Thyroid gland (tissue), 4 donors: ENCODE measurements around the gene ACTRT2. TPM values are rescaled to one million over a fixed set of nuclear protein-coding genes. Genes with fewer than 3 reads are reported as not detected.

Source experiments
- DNase-seq, 2 donors: peaks; one replicate each; pipeline ENCODE4 v3.0.0-alpha.2; 2019
- H3K27ac ChIP-seq, 3 donors: fragments of 200-600 bp; sonication (generic); 1 replicate in 2 of 3; 2 replicates in 1 of 3; pipeline ENCODE4 v1.5.1; 2016 to 2019; ENCODE audit warnings: mild to moderate bottlenecking in 1 of 3, moderate library complexity in 1 of 3
- H3K27me3 ChIP-seq: fragments of 200-600 bp; sonication (generic); one replicate; pipeline ENCODE4 v1.5.1; 2019
- H3K36me3 ChIP-seq, 2 donors: fragments of 200-600 bp; sonication (generic); one replicate each; pipeline ENCODE4 v1.5.1; 2016 to 2019
- H3K4me1 ChIP-seq, 2 donors: fragments of 200-600 bp; sonication (generic); one replicate each; pipeline ENCODE4 v1.5.1; 2017 to 2019
- H3K4me3 ChIP-seq, 3 donors: fragments of 200-600 bp; sonication (generic); replicated peaks in 1 of 3; 1 replicate in 2 of 3; 2 replicates in 1 of 3; pipeline ENCODE4 v1.5.1; 2016; ENCODE audit warnings: mild to moderate bottlenecking in 1 of 3
- H3K9me3 ChIP-seq: fragments of 200-600 bp; sonication (generic); one replicate; pipeline ENCODE4 v1.5.1; 2017
- POLR2A ChIP-seq, 2 donors: fragments of 450-650 bp; IDR thresholded peaks; one replicate each; pipeline ENCODE4 v1.6.1; 2017; ENCODE audit warnings: antibody characterized with exemption in 2 of 2, mild to moderate bottlenecking in 2 of 2, moderate library complexity in 1 of 2
- WGBS, 2 donors: methylation state at CpG; one replicate each; pipeline ENCODE4 v1.1.5; 2017; 5-methylcytosine and 5-hydroxymethylcytosine counted together
- intact Hi-C: fragments of 100-400 bp; cut with DNase I; formaldehyde crosslinking; loops from one replicate; pipeline ENCODE4 v1.15.1; 2023
- total RNA-seq, 4 donors: library from RNA; depleted of rRNA; stranded (reverse); fragments of >200 nt; gene quantifications; one replicate each; pipeline ENCODE4 v1.2.3, GENCODE V29; 2016
- TF ChIP-seq, protein P1 (sequence below), 6 experiments: fragments of 200-600 bp in 3 of 6; fragments of 450-650 bp in 3 of 6; sonication (generic) in 3 of 6; IDR thresholded peaks; one replicate each; pipeline ENCODE4 v1.5.1; 2016 to 2019; ENCODE audit warnings: antibody characterized with exemption in 6 of 6, mild to moderate bottlenecking in 2 of 6, inconsistent platforms in 1 of 6, moderate library complexity in 1 of 6

ACTRT2 gene
- total RNA-seq, 4 donors from 2014 or later, result 0.67 TPM; not detected in 3

DNA sequence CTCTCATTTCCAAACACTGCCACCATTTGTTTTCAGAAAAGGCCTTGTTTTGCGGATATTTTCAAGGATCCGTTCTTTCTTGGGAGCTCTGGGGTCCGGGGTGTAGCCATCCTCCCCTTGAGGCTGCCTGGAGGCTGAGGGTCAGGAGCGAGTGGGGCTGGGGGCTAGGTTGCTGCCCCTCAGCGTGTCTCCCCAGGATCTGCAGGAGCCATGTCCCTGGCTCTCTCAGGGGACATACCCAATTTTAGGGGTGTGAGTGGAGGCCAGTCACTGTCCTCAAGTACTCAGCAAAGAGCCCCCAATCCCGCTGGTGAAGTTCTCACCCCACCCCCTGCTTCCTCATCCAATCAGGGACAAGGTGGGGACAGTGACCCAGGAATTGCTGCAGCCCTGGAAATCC, 32.7 kb downstream of the ACTRT2 start:
- Histone ChIP-seq H3K9me3 (no peaks in the 10 kb centered on the region), H3K36me3 (no peaks in the 10 kb centered on the region), H3K27ac (no peak overlapping the region), H3K27me3 (no peaks in the 10 kb centered on the region), H3K4me3 (no peak overlapping the region), H3K4me1 (no peaks in the 10 kb centered on the region)
- no peak for DNase-seq
- intact Hi-C loops, result no loop called here
- no peak for TF ChIP-seq POLR2A (IDR thresholded peaks at IDR 0.05)
- TF ChIP-seq, protein P1, sequence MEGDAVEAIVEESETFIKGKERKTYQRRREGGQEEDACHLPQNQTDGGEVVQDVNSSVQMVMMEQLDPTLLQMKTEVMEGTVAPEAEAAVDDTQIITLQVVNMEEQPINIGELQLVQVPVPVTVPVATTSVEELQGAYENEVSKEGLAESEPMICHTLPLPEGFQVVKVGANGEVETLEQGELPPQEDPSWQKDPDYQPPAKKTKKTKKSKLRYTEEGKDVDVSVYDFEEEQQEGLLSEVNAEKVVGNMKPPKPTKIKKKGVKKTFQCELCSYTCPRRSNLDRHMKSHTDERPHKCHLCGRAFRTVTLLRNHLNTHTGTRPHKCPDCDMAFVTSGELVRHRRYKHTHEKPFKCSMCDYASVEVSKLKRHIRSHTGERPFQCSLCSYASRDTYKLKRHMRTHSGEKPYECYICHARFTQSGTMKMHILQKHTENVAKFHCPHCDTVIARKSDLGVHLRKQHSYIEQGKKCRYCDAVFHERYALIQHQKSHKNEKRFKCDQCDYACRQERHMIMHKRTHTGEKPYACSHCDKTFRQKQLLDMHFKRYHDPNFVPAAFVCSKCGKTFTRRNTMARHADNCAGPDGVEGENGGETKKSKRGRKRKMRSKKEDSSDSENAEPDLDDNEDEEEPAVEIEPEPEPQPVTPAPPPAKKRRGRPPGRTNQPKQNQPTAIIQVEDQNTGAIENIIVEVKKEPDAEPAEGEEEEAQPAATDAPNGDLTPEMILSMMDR (IDR thresholded peaks at IDR 0.05), result no peak
- 80 to 84% methylated on average over 6 of the region's 6 CpGs for WGBS, 2 donors

DNA sequence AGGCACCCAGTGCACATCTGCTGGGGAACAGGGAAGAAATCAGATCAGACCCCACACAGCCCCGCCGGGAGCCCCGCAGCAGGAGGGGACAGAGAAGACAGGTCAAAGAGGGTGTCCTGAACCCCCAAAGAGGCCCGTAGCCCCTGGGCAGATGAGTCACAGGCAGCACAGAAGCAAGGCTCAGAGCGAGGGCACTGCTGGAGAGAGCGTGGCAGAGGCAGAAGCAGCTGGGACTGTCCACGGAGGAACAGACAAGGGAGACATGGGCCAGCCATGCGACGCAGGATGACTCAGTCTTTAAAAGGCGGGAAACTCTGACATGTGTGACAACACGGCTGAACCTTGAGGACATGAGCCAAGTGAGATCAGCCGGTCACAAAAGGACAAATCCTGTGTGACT, 33.2 kb downstream of the ACTRT2 start:
- Histone ChIP-seq H3K36me3 (no peaks in the 10 kb centered on the region), H3K27me3 (no peaks in the 10 kb centered on the region), H3K4me3 (no peak overlapping the region), H3K4me1 (no peaks in the 10 kb centered on the region), H3K27ac (no peak overlapping the region), H3K9me3 (no peaks in the 10 kb centered on the region)
- WGBS, 2 donors, result 87 to 89% methylated on average over 12 of the region's 12 CpGs
- intact Hi-C loops, result no loop called here
- TF ChIP-seq, protein P1 (IDR thresholded peaks at IDR 0.05), result no peak
- no peak for TF ChIP-seq POLR2A (IDR thresholded peaks at IDR 0.05)
- DNase-seq, result peak in 1 of 2 donors; percentile 1

DNA sequence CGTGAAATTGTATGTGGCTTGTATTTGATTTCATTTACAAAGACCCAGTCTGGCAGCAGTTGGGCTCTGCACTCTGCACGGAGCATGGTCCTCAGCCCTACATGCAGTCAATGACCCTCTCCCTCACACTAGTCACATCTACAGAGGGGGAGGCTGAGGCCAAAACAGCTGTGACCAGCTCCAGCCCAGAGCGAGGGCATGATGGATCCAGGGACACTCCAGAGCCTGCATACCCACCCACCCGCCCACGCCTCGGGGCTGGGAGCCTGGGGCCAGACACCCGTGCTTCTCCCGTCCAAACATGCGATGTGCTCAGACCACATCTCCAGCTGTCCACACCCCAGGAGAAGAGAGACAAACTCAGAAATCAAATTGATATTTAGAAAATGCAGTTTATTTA, 33.8 kb downstream of the ACTRT2 start:
- intact Hi-C loops, result no loop called here

DNA sequence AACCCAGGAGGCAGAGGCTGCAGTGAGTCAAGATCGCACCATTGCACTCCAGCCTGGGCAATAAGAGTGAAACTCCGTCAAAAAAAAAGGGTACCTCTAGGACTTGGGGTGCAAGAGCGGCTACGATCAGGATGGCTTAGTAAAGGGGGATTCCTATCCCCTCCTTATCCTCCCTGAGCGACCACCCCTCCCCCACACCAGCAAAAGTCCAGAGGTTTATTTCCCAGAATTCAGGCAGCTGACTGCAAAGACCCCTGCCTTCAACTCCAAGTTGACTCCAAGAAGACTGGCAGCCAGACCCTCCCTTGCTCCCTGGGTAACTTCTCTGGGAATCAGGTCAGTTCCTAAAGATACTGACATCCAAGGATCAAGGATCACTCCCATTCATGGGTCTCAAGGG, 35.4 kb downstream of the ACTRT2 start:
- Histone ChIP-seq H3K36me3 (no peaks in the 10 kb centered on the region), H3K4me3 (no peak overlapping the region), H3K4me1 (no peaks in the 10 kb centered on the region), H3K27me3 (no peaks in the 10 kb centered on the region), H3K27ac (no peak overlapping the region), H3K9me3 (no peaks in the 10 kb centered on the region)
- no peak for TF ChIP-seq POLR2A (IDR thresholded peaks at IDR 0.05)
- 88 to 96% methylated on average over 5 of the region's 5 CpGs for WGBS, 2 donors
- no peak for DNase-seq
- intact Hi-C loops, result no loop called here

More for the DNA sequence above, 33.8 kb downstream of the ACTRT2 start:
- no peaks in the 10 kb centered on the region for H3K27me3 ChIP-seq
- no peak for DNase-seq
- H3K9me3 ChIP-seq, result no peaks in the 10 kb centered on the region
- WGBS, 2 donors, result 87 to 90% methylated on average over 7 to 9 of the region's 9 CpGs
- no peak overlapping the region for H3K27ac ChIP-seq
- no peaks in the 10 kb centered on the region for H3K36me3 ChIP-seq
- no peaks in the 10 kb centered on the region for H3K4me1 ChIP-seq
- TF ChIP-seq, protein P1 (IDR thresholded peaks at IDR 0.05), result no peak
- TF ChIP-seq POLR2A (IDR thresholded peaks at IDR 0.05), result no peak
- H3K4me3 ChIP-seq, result no peak overlapping the region

DNA sequence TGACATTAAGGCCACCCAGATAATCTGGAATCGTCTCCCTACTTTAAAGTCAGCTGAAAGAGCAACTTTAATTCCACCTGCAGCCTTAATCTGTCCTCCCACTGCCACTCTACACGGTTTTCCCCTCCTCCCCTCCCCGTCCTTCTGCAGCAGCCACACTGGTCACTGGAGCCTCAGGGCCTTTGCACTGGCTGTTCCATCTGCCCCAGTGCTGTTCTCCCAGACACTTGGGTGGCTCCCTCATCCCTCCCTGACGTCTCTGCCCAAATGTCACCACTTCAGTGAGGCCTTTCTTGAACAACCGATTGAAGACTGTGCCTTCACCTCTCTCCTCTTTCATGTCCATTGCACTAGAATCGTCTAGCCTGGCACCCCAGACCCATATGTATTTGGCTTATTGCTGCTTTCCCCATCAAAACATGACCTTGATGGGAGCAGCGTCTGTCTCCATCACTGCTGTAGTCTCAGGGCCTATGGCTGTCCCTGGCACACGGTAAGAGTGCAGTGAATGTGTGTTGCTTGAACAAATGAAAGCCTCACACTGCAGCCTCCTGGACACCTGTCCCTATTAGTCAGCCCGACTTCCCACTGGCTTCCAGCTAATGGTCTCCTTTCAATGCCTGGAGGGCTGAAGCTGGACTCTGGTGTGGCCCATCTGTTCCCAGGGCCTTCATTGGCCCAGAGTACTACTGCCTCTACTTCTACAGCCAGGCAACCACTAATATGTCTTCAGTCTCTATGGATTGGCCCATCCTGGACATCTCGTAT, 37.2 kb downstream of the ACTRT2 start:
- no peaks in the 10 kb centered on the region for H3K9me3 ChIP-seq
- H3K4me1 ChIP-seq, result no peaks in the 10 kb centered on the region
- intact Hi-C loops, result no loop called here
- H3K27ac ChIP-seq, result no peak overlapping the region
- 88 to 94% methylated on average over 10 of the region's 10 CpGs for WGBS, 2 donors
- H3K27me3 ChIP-seq, result no peaks in the 10 kb centered on the region
- no peaks in the 10 kb centered on the region for H3K36me3 ChIP-seq
- TF ChIP-seq POLR2A (IDR thresholded peaks at IDR 0.05), result no peak
- TF ChIP-seq, protein P1 (IDR thresholded peaks at IDR 0.05), result no peak
- no peak overlapping the region for H3K4me3 ChIP-seq
- DNase-seq, result no peak
